GM12878 (cell line): ENCODE results near the gene MYLIP. TPM values are rescaled to one million over a fixed set of nuclear protein-coding genes. Genes with fewer than 3 reads are reported as not detected.

Experiments
- BCL11A ChIP-seq: IDR thresholded peaks from 2 replicates; pipeline ENCODE4 v1.6.1; 2011; ENCODE audit warnings: low read depth, low read length
- BHLHE40 ChIP-seq, 2 experiments: fragments of 450-650 bp in 1 of 2; IDR thresholded peaks; 2 replicates each; pipeline ENCODE4 v1.6.1; 2011 to 2017; ENCODE audit warnings: low read depth in 2 of 2, borderline replicate concordance in 1 of 2, improper control_type of control experiment in 1 of 2, low read length in 1 of 2, mild to moderate bottlenecking in 1 of 2
- CREB1 ChIP-seq: IDR thresholded peaks from 2 replicates; pipeline ENCODE4 v1.6.1; 2012; ENCODE audit warnings: low read depth, mild to moderate bottlenecking, inconsistent platforms
- CREM ChIP-seq: IDR thresholded peaks from 2 replicates; pipeline ENCODE4 v1.6.1; 2014; ENCODE audit warnings: antibody characterized with exemption, low read depth
- FOS ChIP-seq: IDR thresholded peaks from 3 replicates; pipeline ENCODE4 v1.6.1; 2011; ENCODE audit warnings: borderline replicate concordance; ENCODE audit not compliant: insufficient read length; ENCODE audit errors: extremely low read depth
- HDGF ChIP-seq: fragments of 450-650 bp; IDR thresholded peaks from 2 replicates; pipeline ENCODE4 v1.6.1; 2016; ENCODE audit warnings: antibody characterized with exemption
- HSF1 ChIP-seq: fragments of 150-350 bp; IDR thresholded peaks from 2 replicates; pipeline ENCODE4 v1.6.1; 2014; ENCODE audit warnings: mild to moderate bottlenecking, low read depth, low read length
- IKZF1 ChIP-seq: fragments of 450-650 bp; conservative IDR thresholded peaks from 2 replicates; pipeline ENCODE4 v1.6.1; 2017; ENCODE audit warnings: antibody characterized with exemption, mild to moderate bottlenecking
- JUND ChIP-seq: IDR thresholded peaks from 2 replicates; pipeline ENCODE4 v1.6.1; 2012; ENCODE audit warnings: low read depth, mild to moderate bottlenecking, low read length, improper control_type of control experiment, moderate library complexity
- KDM1A ChIP-seq: fragments of 200-600 bp; sonication (generic); IDR thresholded peaks from 2 replicates; pipeline ENCODE4 v1.6.1; 2016; ENCODE audit warnings: borderline replicate concordance
- MLLT1 ChIP-seq: fragments of 450-650 bp; IDR thresholded peaks from 2 replicates; pipeline ENCODE4 v1.6.1; 2016; ENCODE audit warnings: mild to moderate bottlenecking
- MTA3 ChIP-seq: IDR thresholded peaks from 2 replicates; pipeline ENCODE4 v1.6.1; 2012; ENCODE audit warnings: low read length, inconsistent platforms, borderline replicate concordance
- NFXL1 ChIP-seq: fragments of 450-650 bp; IDR thresholded peaks from 2 replicates; pipeline ENCODE4 v1.6.1; 2017; ENCODE audit warnings: antibody characterized with exemption, mild to moderate bottlenecking, borderline replicate concordance
- NRF1 ChIP-seq: conservative IDR thresholded peaks from 2 replicates; pipeline ENCODE4 v1.6.1; 2011; ENCODE audit warnings: mild to moderate bottlenecking, low read depth, low read length, improper control_type of control experiment
- POLR2AphosphoS5 ChIP-seq: IDR thresholded peaks from 2 replicates; pipeline ENCODE4 v1.6.1; 2011; ENCODE audit warnings: mild to moderate bottlenecking, low read length, inconsistent platforms
- SREBF1 ChIP-seq: IDR thresholded peaks from 2 replicates; pipeline ENCODE4 v1.6.1; 2012; ENCODE audit warnings: mild to moderate bottlenecking, low read length
- TCF7 ChIP-seq: IDR thresholded peaks from 2 replicates; pipeline ENCODE4 v1.6.1; 2014; ENCODE audit warnings: antibody characterized with exemption, borderline replicate concordance
- USF1 ChIP-seq: IDR thresholded peaks from 2 replicates; pipeline ENCODE4 v1.6.1; 2011; ENCODE audit warnings: borderline replicate concordance, low read depth, mild to moderate bottlenecking, moderate library complexity, mixed read lengths, low read length; ENCODE audit not compliant: insufficient read depth; ENCODE audit errors: extremely low read length
- YY1 ChIP-seq: IDR thresholded peaks from 2 replicates; pipeline ENCODE4 v1.6.1; 2011; ENCODE audit warnings: low read depth, mild to moderate bottlenecking, low read length
- ZZZ3 ChIP-seq: IDR thresholded peaks from 2 replicates; pipeline ENCODE4 v1.6.1; 2011; ENCODE audit warnings: low read depth; ENCODE audit not compliant: control insufficient read depth, insufficient read length
- polyA plus RNA-seq, 11 experiments: library from polyadenylated mRNA; depleted of rRNA in 4 of 11; unstranded in 6 of 11; stranded (reverse) in 5 of 11; fragments of >200 nt; fragmentation: Nextera tagmentation in 4 of 11; fragmentation: Illumina TruSeq in 1 of 11; extraction: Ambion mirVana in 4 of 11; extraction: Trizol in 1 of 11; gene quantifications; 1 replicate in 1 of 11; 2 replicates in 10 of 11; pipeline versions ENCODE4 v1.2.1 to v1.2.3, GENCODE V29; 2011 to 2016; ENCODE audit warnings: inconsistent platforms in 2 of 11, missing spikeins in 2 of 11, low read depth in 1 of 11
- total RNA-seq, 4 experiments: library from RNA; depleted of rRNA in 3 of 4; stranded (reverse); fragments of >200 nt in 3 of 4; fragmentation: Illumina TruSeq in 1 of 4; extraction: Trizol in 1 of 4; gene quantifications; 2 replicates each; pipeline versions ENCODE4 v1.2.1 to v1.2.3, GENCODE V29; 2013 to 2021
- TF ChIP-seq, protein P1 (sequence below): fragments of 450-650 bp; IDR thresholded peaks from 2 replicates; pipeline ENCODE4 v1.6.1; 2014; ENCODE audit warnings: mild to moderate bottlenecking
- TF ChIP-seq, protein P2 (sequence below): fragments of 450-650 bp; IDR thresholded peaks from 2 replicates; pipeline ENCODE4 v1.6.1; 2017; ENCODE audit warnings: mild to moderate bottlenecking, moderate library complexity

MYLIP gene
- total and polyA plus RNA-seq, 10 of the 15 experiments (the other 5 are each of a cell fraction or from before 2014, with no cell fraction given): 5.3 to 123 (median 12.5) TPM

DNA sequence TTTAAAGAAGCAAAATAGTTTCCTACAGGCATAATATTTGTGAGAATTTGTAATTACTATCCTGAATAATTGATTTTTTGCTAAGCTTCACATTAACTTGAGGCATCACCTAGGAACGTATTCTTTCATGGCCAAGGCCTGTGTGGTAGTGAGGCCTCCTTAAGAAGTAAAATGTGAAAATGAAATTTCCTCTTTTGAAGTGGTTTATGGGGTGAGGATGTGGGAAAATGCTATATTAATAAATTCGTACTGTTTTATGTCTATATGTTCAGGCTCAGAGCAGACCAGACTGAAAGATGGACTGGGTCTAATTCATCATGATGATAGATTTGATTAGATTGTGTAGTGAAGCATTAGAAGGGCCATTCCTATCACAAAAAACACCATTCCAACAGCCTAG, 33.1 kb downstream of the MYLIP start (continued):
- TF ChIP-seq, protein P1, sequence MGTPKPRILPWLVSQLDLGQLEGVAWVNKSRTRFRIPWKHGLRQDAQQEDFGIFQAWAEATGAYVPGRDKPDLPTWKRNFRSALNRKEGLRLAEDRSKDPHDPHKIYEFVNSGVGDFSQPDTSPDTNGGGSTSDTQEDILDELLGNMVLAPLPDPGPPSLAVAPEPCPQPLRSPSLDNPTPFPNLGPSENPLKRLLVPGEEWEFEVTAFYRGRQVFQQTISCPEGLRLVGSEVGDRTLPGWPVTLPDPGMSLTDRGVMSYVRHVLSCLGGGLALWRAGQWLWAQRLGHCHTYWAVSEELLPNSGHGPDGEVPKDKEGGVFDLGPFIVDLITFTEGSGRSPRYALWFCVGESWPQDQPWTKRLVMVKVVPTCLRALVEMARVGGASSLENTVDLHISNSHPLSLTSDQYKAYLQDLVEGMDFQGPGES: no peak
- TF ChIP-seq HSF1 (no peak), CREB1 (no peak), SREBF1 (no peak), NRF1 (no peak), BCL11A (no peak), JUND (no peak), TCF7 (peak; percentile 96), POLR2AphosphoS5 (no peak), NFXL1 (no peak), USF1 (no peak), CREM (no peak), BHLHE40 (IDR thresholded peaks at IDR 0.05; ENCODE audit: borderline replicate concordance in 1 of 2, low read depth in 2 of 2, low read length in 1 of 2) (no peak), YY1 (no peak), KDM1A (no peak), MLLT1 (0 out of 2 replicates have a peak, but pooled peaks have one; percentile 29), ZZZ3 (no peak), HDGF (no peak), IKZF1 (0 out of 2 replicates have a peak, but pooled peaks have one; percentile 41), FOS (no peak), MTA3 (no peak)
- TF ChIP-seq, protein P2, sequence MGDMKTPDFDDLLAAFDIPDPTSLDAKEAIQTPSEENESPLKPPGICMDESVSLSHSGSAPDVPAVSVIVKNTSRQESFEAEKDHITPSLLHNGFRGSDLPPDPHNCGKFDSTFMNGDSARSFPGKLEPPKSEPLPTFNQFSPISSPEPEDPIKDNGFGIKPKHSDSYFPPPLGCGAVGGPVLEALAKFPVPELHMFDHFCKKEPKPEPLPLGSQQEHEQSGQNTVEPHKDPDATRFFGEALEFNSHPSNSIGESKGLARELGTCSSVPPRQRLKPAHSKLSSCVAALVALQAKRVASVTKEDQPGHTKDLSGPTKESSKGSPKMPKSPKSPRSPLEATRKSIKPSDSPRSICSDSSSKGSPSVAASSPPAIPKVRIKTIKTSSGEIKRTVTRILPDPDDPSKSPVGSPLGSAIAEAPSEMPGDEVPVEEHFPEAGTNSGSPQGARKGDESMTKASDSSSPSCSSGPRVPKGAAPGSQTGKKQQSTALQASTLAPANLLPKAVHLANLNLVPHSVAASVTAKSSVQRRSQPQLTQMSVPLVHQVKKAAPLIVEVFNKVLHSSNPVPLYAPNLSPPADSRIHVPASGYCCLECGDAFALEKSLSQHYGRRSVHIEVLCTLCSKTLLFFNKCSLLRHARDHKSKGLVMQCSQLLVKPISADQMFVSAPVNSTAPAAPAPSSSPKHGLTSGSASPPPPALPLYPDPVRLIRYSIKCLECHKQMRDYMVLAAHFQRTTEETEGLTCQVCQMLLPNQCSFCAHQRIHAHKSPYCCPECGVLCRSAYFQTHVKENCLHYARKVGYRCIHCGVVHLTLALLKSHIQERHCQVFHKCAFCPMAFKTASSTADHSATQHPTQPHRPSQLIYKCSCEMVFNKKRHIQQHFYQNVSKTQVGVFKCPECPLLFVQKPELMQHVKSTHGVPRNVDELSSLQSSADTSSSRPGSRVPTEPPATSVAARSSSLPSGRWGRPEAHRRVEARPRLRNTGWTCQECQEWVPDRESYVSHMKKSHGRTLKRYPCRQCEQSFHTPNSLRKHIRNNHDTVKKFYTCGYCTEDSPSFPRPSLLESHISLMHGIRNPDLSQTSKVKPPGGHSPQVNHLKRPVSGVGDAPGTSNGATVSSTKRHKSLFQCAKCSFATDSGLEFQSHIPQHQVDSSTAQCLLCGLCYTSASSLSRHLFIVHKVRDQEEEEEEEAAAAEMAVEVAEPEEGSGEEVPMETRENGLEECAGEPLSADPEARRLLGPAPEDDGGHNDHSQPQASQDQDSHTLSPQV: no peak
